ENCODE measurements around the gene APOL3.

APOL3 gene

DNA sequence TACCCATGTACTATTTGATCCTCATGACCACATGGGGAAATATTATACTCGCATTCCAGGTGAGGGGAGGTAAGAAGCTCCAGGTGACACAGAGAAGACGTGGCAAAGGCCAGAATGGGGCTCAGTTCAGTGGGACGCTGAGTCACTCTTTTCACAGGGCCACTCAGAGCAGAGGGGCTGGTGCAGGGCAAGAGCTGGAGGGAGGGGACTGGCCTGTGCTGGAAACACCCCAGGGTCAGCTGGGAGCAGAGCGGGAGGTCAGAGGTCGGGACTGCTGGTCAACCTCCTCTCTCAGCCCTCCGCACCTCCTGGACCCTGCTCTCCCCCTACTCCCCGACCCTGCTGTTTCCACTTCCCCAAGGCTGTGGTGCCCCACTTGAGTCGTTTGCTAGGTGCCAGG lies 12.1 kb downstream of the APOL3 start:
- TF ChIP-seq, protein P1, sequence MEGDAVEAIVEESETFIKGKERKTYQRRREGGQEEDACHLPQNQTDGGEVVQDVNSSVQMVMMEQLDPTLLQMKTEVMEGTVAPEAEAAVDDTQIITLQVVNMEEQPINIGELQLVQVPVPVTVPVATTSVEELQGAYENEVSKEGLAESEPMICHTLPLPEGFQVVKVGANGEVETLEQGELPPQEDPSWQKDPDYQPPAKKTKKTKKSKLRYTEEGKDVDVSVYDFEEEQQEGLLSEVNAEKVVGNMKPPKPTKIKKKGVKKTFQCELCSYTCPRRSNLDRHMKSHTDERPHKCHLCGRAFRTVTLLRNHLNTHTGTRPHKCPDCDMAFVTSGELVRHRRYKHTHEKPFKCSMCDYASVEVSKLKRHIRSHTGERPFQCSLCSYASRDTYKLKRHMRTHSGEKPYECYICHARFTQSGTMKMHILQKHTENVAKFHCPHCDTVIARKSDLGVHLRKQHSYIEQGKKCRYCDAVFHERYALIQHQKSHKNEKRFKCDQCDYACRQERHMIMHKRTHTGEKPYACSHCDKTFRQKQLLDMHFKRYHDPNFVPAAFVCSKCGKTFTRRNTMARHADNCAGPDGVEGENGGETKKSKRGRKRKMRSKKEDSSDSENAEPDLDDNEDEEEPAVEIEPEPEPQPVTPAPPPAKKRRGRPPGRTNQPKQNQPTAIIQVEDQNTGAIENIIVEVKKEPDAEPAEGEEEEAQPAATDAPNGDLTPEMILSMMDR (conservative IDR thresholded peaks at IDR 0.05; ENCODE audit: low read length), result no peak
- H3K4me3 ChIP-seq (ENCODE audit: low read length), result no peak overlapping the region
- no peak for DNase-seq (ENCODE audit: low read depth)

- H3K4me3 ChIP-seq (ENCODE audit: low read length), result no peak overlapping the region
- TF ChIP-seq, protein P1 (conservative IDR thresholded peaks at IDR 0.05; ENCODE audit: low read length), result no peak
- DNase-seq (ENCODE audit: low read depth), result no peak
These were observed 13.3 kb downstream of the APOL3 start for GRCh38 chr22:36147196-36147791.

DNA sequence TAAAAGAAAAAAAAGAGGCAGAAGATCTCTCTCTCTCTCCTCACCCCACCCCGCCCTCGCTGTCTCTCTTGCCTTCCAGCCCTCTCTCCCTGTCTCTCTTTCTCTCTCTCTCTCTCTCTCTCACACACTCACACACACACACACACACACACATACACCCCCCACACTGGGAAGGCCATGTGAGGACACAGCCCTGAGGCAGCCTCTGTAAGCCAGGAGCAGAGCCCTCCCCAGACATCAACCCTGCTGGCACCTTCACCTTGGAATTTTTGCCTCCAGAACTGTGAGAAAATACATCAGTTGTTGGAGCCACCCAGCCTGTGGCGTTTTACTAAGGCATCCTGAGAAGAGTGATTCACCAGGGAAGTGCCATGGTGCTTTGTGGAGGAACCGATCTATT lies 14.7 kb downstream of the APOL3 start:
- H3K4me3 ChIP-seq (ENCODE audit: low read length), result no peak overlapping the region
- TF ChIP-seq, protein P1 (conservative IDR thresholded peaks at IDR 0.05; ENCODE audit: low read length), result no peak
- peak; percentile 27 for DNase-seq (ENCODE audit: low read depth)

DNA sequence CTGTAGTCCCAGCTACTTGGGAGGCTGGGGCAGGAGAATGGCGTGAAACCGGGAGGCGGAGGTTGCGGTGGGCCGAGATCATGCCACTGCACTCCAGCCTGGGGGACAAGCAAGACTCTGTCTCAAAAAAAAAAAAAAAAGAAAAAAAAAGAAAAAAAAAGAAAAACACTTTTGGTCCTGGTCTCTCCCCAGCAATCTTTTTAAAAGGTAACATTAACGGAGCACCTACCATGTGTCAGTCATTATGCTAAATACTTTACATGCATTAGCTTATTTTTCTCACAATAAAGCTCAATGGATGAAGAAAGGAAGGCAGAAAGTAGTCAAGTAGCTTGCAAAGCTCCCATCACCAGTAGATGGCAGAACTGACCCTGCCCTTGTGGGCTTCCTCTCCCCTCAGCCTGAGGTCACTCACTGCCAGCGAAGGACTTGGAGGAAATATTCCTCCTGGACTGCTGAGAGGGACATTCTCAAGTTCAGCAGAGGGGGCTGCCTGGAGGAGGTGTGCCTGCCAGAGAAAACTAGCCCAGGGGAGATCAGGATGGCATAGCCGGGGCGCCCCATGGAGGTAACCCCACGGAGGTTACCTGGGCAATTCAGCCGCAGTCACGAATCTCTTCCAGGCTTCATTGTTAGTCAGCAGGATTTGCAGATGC lies 15.5 kb downstream of the APOL3 start:
- no peak overlapping the region for H3K4me3 ChIP-seq (ENCODE audit: low read length)
- peak; percentile 78 for DNase-seq (ENCODE audit: low read depth)
- TF ChIP-seq, protein P1 (conservative IDR thresholded peaks at IDR 0.05; ENCODE audit: low read length), result peak; percentile 89

GRCh38 chr22:36143956-36144355 lies 16.6 kb downstream of the APOL3 start:
- H3K4me3 ChIP-seq (ENCODE audit: low read length), result no peak overlapping the region
- TF ChIP-seq, protein P1 (conservative IDR thresholded peaks at IDR 0.05; ENCODE audit: low read length), result no peak
- no peak for DNase-seq (ENCODE audit: low read depth)

DNA sequence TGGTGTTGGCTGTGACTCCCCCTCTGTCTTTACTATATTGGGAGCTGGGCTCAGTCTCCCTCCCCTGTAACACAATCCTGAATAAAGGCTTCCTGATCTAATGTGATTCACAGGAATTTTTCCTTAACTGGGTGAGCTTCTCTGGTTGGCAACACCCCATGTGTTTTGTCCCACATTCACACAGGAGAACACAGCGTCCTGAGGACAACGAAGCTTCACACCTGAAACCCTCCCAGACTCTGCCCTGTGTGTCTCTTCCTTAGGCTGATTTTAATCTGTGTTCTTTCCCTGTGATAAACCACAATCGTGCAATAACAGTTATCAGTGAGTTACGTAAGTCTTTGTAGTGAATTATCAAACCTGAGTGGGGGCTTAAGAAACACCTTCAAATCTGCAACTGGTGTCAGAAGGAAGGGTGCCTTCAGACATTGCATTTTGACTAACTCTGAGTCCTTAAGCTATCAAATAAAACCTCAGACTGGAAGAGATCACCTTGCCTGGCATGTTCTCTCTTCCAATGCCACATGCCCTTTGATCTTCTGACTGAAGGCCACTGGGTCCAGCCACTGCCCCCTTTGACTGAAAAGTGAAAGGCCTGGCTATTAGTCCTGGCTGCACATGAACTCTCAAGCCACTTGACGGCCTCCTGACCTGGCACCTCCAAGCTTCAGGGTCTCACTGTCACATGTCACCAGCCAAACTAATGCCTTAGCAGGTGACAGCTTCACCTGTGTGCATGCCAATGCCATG lies 17.3 kb downstream of the APOL3 start:
- TF ChIP-seq, protein P1 (conservative IDR thresholded peaks at IDR 0.05; ENCODE audit: low read length), result no peak

More for the DNA sequence above, 17.3 kb downstream of the APOL3 start:
- DNase-seq (ENCODE audit: low read depth), result no peak
- no peak overlapping the region for H3K4me3 ChIP-seq (ENCODE audit: low read length)
